SK-N-SH treated with all-trans-retinoic acid at 6 μM for 48 hours (cell line): ENCODE data around the gene DISP3.

Experiments used
- ATAC-seq: fragments of 200-7000 bp; cut with Tn5 transposase; 3 replicates; pipeline ENCODE4 v1.9.1; 2020; ENCODE audit warnings: mild to moderate bottlenecking, moderate library complexity
- ARNTL ChIP-seq: fragments of 450-650 bp; formaldehyde crosslinking; IDR thresholded peaks from 2 replicates; pipeline ENCODE4 v1.5.0; 2020; ENCODE audit warnings: low read depth, mild to moderate bottlenecking, moderate library complexity, borderline replicate concordance
- BACH2 ChIP-seq: fragments of 250-450 bp; sonication (Bioruptor Pico); IDR thresholded peaks from 2 replicates; pipeline ENCODE4 v1.9.0; 2021; ENCODE audit warnings: mild to moderate bottlenecking, borderline replicate concordance
- CREB5 ChIP-seq: fragments of 250-450 bp; sonication (Bioruptor Pico); IDR thresholded peaks from 2 replicates; pipeline ENCODE4 v1.5.1; 2020; ENCODE audit warnings: low read depth, mild to moderate bottlenecking, moderate library complexity
- CSDC2 ChIP-seq: fragments of 250-450 bp; sonication (Bioruptor Pico); IDR thresholded peaks from 2 replicates; pipeline ENCODE4 v1.5.0; 2020; ENCODE audit warnings: mild to moderate bottlenecking, moderate library complexity
- CSRNP3 ChIP-seq: fragments of 250-450 bp; sonication (Bioruptor Pico); IDR thresholded peaks from 2 replicates; pipeline ENCODE4 v1.5.1; 2021; ENCODE audit warnings: mild to moderate bottlenecking, moderate library complexity
- ESRRG ChIP-seq: fragments of 250-450 bp; sonication (Bioruptor Pico); IDR thresholded peaks from 2 replicates; pipeline ENCODE4 v1.6.1; 2021; ENCODE audit warnings: mild to moderate bottlenecking
- GLIS3 ChIP-seq: fragments of 250-450 bp; sonication (Bioruptor Pico); IDR thresholded peaks from 2 replicates; pipeline ENCODE4 v1.5.0; 2020; ENCODE audit warnings: mild to moderate bottlenecking, moderate library complexity
- OSR1 ChIP-seq: fragments of 250-450 bp; sonication (Bioruptor Pico); IDR thresholded peaks from 2 replicates; pipeline ENCODE4 v1.8.0; 2022; ENCODE audit warnings: moderate library complexity, mild to moderate bottlenecking, inconsistent platforms
- PATZ1 ChIP-seq: fragments of 250-450 bp; sonication (Bioruptor Pico); IDR thresholded peaks from 2 replicates; pipeline ENCODE4 v1.8.0; 2020; ENCODE audit warnings: mild to moderate bottlenecking, moderate library complexity, borderline replicate concordance
- POU6F1 ChIP-seq: fragments of 250-450 bp; sonication (Bioruptor Pico); IDR thresholded peaks from 2 replicates; pipeline ENCODE4 v1.8.0; 2021; ENCODE audit warnings: low read depth, mild to moderate bottlenecking, moderate library complexity, borderline replicate concordance
- PPARA ChIP-seq: fragments of 250-450 bp; sonication (Bioruptor Pico); IDR thresholded peaks from 2 replicates; pipeline ENCODE4 v1.5.0; 2020; ENCODE audit warnings: mild to moderate bottlenecking, borderline replicate concordance
- RARB ChIP-seq: fragments of 250-450 bp; sonication (Bioruptor Pico); IDR thresholded peaks from 2 replicates; pipeline ENCODE4 v1.8.0; 2021; ENCODE audit warnings: mild to moderate bottlenecking, moderate library complexity
- SNAI2 ChIP-seq: fragments of 250-450 bp; sonication (Bioruptor Pico); IDR thresholded peaks from 2 replicates; pipeline ENCODE4 v1.5.0; 2020; ENCODE audit warnings: mild to moderate bottlenecking, moderate library complexity
- TCF4 ChIP-seq: fragments of 250-450 bp; sonication (Bioruptor Pico); IDR thresholded peaks from 2 replicates; pipeline ENCODE4 v1.8.0; 2021; ENCODE audit warnings: mild to moderate bottlenecking, moderate library complexity, borderline replicate concordance
- TOX ChIP-seq: fragments of 250-450 bp; sonication (Bioruptor Pico); IDR thresholded peaks from 2 replicates; pipeline ENCODE4 v1.8.0; 2021; ENCODE audit warnings: mild to moderate bottlenecking, moderate library complexity, borderline replicate concordance
- ZFP3 ChIP-seq: fragments of 250-450 bp; sonication (Bioruptor Pico); IDR thresholded peaks from 2 replicates; pipeline ENCODE4 v1.5.0; 2020; ENCODE audit warnings: mild to moderate bottlenecking, moderate library complexity
- ZFP30 ChIP-seq: fragments of 450-650 bp; formaldehyde crosslinking; IDR thresholded peaks from 2 replicates; pipeline ENCODE4 v1.5.0; 2022; ENCODE audit warnings: mild to moderate bottlenecking, moderate library complexity
- ZNF565 ChIP-seq: fragments of 450-650 bp; formaldehyde crosslinking; conservative IDR thresholded peaks from 2 replicates; pipeline ENCODE4 v1.5.0; 2020; ENCODE audit warnings: low read depth, mild to moderate bottlenecking, moderate library complexity
- ZNF70 ChIP-seq: fragments of 450-650 bp; formaldehyde crosslinking; IDR thresholded peaks from 2 replicates; pipeline ENCODE4 v1.5.0; 2020; ENCODE audit warnings: mild to moderate bottlenecking, moderate library complexity
- ZNF8 ChIP-seq: fragments of 450-650 bp; formaldehyde crosslinking; IDR thresholded peaks from 2 replicates; pipeline ENCODE4 v1.5.0; 2020; ENCODE audit warnings: mild to moderate bottlenecking, moderate library complexity

DISP3 gene

GRCh38 chr1:11514366-11514765 lies 35.4 kb downstream of the DISP3 start:
- TF ChIP-seq GLIS3 = no peak
- TF ChIP-seq BACH2 (CRISPR knock-in tag) = no peak
- TF ChIP-seq ZNF8 (CRISPR knock-in tag) = no peak
- TF ChIP-seq PATZ1 = no peak
- no peak for TF ChIP-seq ESRRG (CRISPR knock-in tag)
- TF ChIP-seq OSR1 = no peak
- no peak for TF ChIP-seq PPARA (CRISPR knock-in tag)
- TF ChIP-seq ARNTL (CRISPR knock-in tag) = no peak
- no peak for TF ChIP-seq CSDC2 (CRISPR knock-in tag)
- TF ChIP-seq CSRNP3 (CRISPR knock-in tag) = no peak
- TF ChIP-seq CREB5 (CRISPR knock-in tag) = no peak
- no peak for TF ChIP-seq TCF4 (CRISPR knock-in tag)
- TF ChIP-seq ZFP30 (CRISPR knock-in tag) = no peak
- no peak for TF ChIP-seq ZFP3 (CRISPR knock-in tag)
- no peak for TF ChIP-seq ZNF565 (CRISPR knock-in tag)
- no peak for TF ChIP-seq ZNF70 (CRISPR knock-in tag)
- no peak for TF ChIP-seq SNAI2 (CRISPR knock-in tag)
- ATAC-seq = no peak

GRCh38 chr1:11515368-11516300 lies 36.7 kb downstream of the DISP3 start:
- TF ChIP-seq RARB = no peak
- TF ChIP-seq OSR1 = no peak
- TF ChIP-seq ESRRG (CRISPR knock-in tag) = no peak
- no peak for TF ChIP-seq ZNF8 (CRISPR knock-in tag)
- no peak for TF ChIP-seq CSDC2 (CRISPR knock-in tag)
- no peak for TF ChIP-seq ZNF565 (CRISPR knock-in tag)
- TF ChIP-seq TCF4 (CRISPR knock-in tag) = no peak
- no peak for TF ChIP-seq CREB5 (CRISPR knock-in tag)
- TF ChIP-seq PPARA (CRISPR knock-in tag) = no peak
- ATAC-seq = no peak

GRCh38 chr1:11516961-11517635 lies 38.1 kb downstream of the DISP3 start:
- no peak for ATAC-seq
- no peak for TF ChIP-seq BACH2 (CRISPR knock-in tag)
- TF ChIP-seq TOX (CRISPR knock-in tag) = no peak
- TF ChIP-seq SNAI2 (CRISPR knock-in tag) = no peak
- TF ChIP-seq ZNF8 (CRISPR knock-in tag) = no peak
- TF ChIP-seq POU6F1 (CRISPR knock-in tag) = no peak
- TF ChIP-seq ZFP3 (CRISPR knock-in tag) = no peak
- no peak for TF ChIP-seq OSR1
- no peak for TF ChIP-seq RARB
